Brain microvascular endothelial cell (primary cell): ENCODE measurements around the gene ZFC3H1.
"Not testable (repeated sequence)": the region's sequence is repeated elsewhere in the genome, so short reads cannot be mapped to it uniquely, and the experiment has no call there.

Experiments used
- DNase-seq: peaks from one replicate; pipeline ENCODE4 v3.0.0-alpha.2; 2020
- H3K27ac ChIP-seq: fragments of 250-450 bp; sonication (Bioruptor Pico); 2 replicates; pipeline ENCODE4 v1.5.1; 2020; ENCODE audit warnings: mild to moderate bottlenecking, moderate library complexity
- H3K27me3 ChIP-seq: fragments of 250-450 bp; sonication (Bioruptor Pico); replicated peaks from 2 replicates; pipeline ENCODE4 v1.5.1; 2020; ENCODE audit warnings: mild to moderate bottlenecking
- H3K36me3 ChIP-seq: fragments of 250-450 bp; sonication (Bioruptor Pico); replicated peaks from 2 replicates; pipeline ENCODE4 v1.5.1; 2020; ENCODE audit warnings: mild to moderate bottlenecking
- H3K4me3 ChIP-seq: 2 replicates; pipeline ENCODE4 v1.5.1; 2011; ENCODE audit warnings: low read depth, mild to moderate bottlenecking, control low read depth, low read length, moderate library complexity
- in situ Hi-C: cut with HindIII; loops from 2 replicates; pipeline ENCODE4 v1.10.0; 2017; ENCODE audit warnings: low sequenced_read_pairs, low pct_ligation_motif_present
- TF ChIP-seq, protein P1 (sequence below): IDR thresholded peaks from 2 replicates; pipeline ENCODE4 v1.5.1; 2011; ENCODE audit warnings: low read depth, mild to moderate bottlenecking, moderate library complexity, low read length, control low read depth, inconsistent platforms; ENCODE audit errors: missing control alignments

Gene ZFC3H1

DNA sequence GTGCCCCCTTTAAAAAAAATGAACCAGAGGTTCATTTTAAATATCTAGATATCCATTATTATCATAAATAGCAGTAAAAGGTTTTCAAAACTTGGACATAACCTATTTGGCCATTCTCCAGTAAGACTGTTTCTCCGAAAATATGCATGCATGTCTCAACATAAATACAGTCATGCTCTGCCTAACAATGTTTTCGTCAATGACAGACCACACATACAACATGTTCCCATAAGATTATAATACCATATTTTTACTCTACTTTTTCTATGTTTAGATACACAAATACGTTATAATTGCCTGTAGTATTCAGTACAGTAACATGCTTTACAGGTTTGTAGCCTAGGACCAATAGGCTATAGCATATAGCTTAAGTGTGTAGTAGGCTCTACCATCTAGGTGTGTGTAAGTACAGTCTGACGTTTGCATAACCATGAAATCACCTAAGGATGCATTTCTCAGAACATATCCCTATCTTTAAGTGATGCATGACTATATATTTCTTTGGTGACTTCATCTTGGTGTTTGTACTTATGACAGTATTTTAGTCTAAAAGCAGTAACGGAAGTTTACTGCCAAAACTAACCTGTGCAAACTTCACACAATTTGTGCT, 25.4 kb upstream of the ZFC3H1 start:
- in situ Hi-C loops = no loop called here

DNA sequence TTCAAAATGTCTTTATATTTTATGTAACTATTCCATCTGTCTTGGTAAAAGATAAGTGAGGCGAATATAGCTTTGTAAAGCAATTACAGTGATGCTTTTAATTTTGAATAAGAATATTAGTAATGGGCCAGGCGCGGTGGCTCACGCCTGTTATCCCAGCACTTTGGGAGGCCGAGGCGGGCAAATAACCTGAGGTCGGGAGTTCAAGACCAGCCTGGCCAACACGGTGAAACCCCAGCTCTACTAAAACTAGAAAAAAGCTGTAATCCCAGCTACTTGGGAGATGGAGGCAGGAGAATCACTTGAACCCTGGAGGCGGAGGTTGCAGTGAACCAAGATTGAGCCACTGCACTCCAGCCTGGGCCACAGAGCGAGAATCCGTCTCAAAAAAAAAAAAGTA, 23.5 kb upstream of the ZFC3H1 start:
- H3K27me3 ChIP-seq, in situ Hi-C loops, H3K36me3 ChIP-seq, H3K27ac ChIP-seq, DNase-seq: not testable (repeated sequence)
- peak overlapping the region; percentile 84 for H3K4me3 ChIP-seq

More for the DNA sequence above, 25.4 kb upstream of the ZFC3H1 start:
- Histone ChIP-seq H3K4me3 (no peak overlapping the region), H3K27me3 (no peaks in the 10 kb centered on the region), H3K27ac (no peak overlapping the region), H3K36me3 (no peaks in the 10 kb centered on the region)
- TF ChIP-seq, protein P1, sequence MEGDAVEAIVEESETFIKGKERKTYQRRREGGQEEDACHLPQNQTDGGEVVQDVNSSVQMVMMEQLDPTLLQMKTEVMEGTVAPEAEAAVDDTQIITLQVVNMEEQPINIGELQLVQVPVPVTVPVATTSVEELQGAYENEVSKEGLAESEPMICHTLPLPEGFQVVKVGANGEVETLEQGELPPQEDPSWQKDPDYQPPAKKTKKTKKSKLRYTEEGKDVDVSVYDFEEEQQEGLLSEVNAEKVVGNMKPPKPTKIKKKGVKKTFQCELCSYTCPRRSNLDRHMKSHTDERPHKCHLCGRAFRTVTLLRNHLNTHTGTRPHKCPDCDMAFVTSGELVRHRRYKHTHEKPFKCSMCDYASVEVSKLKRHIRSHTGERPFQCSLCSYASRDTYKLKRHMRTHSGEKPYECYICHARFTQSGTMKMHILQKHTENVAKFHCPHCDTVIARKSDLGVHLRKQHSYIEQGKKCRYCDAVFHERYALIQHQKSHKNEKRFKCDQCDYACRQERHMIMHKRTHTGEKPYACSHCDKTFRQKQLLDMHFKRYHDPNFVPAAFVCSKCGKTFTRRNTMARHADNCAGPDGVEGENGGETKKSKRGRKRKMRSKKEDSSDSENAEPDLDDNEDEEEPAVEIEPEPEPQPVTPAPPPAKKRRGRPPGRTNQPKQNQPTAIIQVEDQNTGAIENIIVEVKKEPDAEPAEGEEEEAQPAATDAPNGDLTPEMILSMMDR = no peak
- DNase-seq = no peak

DNA sequence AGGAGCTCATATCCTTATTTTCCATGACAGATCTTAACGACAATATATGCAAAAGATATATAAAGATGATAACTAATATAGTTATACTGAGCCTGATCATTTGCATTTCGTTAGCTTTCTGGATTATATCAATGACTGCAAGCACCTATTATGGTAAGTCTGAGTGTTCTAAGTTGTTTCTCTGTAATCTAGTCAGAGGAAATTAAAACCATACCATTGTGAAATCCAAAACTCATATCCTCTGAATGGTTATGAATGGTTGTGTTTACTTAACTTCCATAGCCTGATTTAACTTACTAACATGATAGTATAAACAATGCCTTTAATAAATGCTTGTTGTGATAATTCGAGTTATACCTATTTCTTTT, 23.0 kb upstream of the ZFC3H1 start:
- H3K27ac ChIP-seq = peak overlapping the region; percentile 76
- DNase-seq = no peak
- in situ Hi-C loops = no loop called here
- peak overlapping the region; percentile 84 for H3K4me3 ChIP-seq
- no peaks in the 10 kb centered on the region for H3K36me3 ChIP-seq
- H3K27me3 ChIP-seq = no peaks in the 10 kb centered on the region
- TF ChIP-seq, protein P1 = no peak

DNA sequence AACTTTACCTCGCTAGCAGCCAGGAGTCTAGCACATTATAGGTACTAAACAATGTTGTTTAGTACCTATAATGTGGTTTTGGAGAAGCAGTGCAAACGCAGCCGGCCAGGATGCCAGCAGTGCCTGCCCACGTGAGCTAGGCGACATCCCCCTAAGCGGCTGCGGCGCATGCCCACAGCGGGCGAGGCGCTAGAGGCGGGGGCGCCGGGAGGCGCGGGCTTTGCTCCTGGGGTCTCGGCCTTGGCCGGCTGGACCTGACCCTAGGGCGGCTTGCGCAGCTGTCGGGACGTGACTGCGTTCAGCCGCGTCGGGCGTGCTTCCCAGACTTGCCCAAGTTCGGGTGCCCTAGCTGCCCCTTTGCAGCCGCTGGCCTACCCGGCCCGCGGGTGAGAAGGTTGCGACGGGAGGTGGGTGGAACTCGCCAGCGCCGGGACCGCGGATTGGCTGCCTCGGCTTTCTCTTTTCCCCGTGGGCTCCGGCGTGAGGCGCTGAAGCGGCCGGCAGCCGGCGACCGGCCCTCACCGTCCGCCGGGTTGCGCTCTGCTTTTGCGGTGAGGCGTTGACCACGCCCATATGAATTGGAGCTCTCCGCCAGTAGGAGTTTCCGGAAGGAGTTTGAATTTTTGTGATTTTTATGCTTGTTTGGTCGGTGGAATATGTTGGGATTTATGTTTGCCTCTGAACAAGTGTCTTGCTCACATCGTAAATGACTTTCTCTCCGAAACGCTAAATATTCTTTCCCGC, 22.4 kb upstream of the ZFC3H1 start, which contains the start of gene TMEM19:
TMEM19 (plus strand) TSS at position 169 of the 744 bp plus-strand sequence. CDS start 599 bp downstream, outside the sequence.
- TF ChIP-seq, protein P1 = peak; percentile 23
- in situ Hi-C loops = no loop called here
- H3K27ac ChIP-seq = peak within 1 kb of the TSS; percentile 76
- peak within 1 kb of the TSS; percentile 84 for H3K4me3 ChIP-seq
- no peaks in the 10 kb centered on the region for H3K27me3 ChIP-seq
- peak; percentile 85 for DNase-seq
- H3K36me3 ChIP-seq = no peaks in the 10 kb centered on the region

DNA sequence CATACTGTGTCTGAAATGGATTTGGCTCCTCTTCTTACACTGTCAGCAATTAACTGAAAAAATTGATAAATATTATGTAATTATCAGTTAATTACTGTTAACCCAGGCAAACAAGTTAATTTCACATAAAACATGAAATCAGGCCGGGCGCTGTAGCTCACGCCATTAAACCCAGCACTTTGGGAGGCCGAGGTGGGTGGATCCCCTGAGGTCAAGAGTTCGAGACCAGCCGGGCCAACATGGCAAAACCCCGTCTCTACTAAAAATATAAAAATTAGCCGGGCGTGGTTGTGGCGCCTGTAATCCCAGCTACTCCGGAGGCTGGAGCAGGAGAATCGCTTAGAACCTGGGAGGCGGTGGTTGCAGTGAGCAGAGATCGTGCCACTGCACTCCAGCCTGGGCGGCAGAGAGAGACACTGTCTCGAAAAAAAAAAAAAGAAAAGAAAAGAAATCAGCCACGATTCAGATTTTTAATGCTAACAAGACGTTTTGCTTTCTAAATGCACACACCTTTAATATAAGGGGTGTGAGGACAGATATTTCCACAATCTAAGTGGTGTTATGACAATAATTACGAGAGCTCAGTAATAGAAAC, 21.8 kb upstream of the ZFC3H1 start:
- DNase-seq = no peak
- H3K4me3 ChIP-seq = peak overlapping the region; percentile 84
- H3K27ac ChIP-seq = peak overlapping the region; percentile 76
- TF ChIP-seq, protein P1 = no peak
- no peaks in the 10 kb centered on the region for H3K27me3 ChIP-seq
- no peaks in the 10 kb centered on the region for H3K36me3 ChIP-seq
- in situ Hi-C loops = no loop called here

DNA sequence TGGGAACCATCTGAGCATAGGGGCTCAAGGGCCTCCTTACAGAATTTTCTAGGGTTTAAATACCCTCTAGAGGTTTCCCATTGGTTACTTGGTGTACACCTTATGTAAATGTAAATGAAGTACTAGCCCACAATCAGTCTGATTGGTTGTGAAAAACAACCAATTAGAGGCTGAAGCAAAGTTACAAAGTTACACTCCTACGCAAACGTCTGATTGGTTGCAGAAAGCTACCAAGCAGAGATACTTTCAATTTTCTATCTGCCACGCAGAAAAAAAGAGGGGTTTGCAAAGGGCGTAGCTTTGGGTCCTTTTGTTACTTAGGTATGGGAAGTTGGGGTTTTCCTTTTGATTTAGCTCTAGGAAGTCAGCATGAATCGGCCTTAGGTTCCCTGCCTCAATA, 20.4 kb upstream of the ZFC3H1 start:
- H3K27me3 ChIP-seq = no peaks in the 10 kb centered on the region
- TF ChIP-seq, protein P1 = no peak
- H3K4me3 ChIP-seq = no peak overlapping the region
- H3K27ac ChIP-seq = no peak overlapping the region
- H3K36me3 ChIP-seq = no peaks in the 10 kb centered on the region
- DNase-seq = no peak
- in situ Hi-C loops = no loop called here
